GM23338 (cell line): Measurements from ENCODE around the gene NR1H3. TPM values are rescaled to one million over a fixed set of nuclear protein-coding genes. Genes with fewer than 3 reads are reported as not detected.

Experiments
- ATAC-seq: fragments of 200-7000 bp; cut with Tn5 transposase; 3 replicates; pipeline ENCODE4 v1.9.1; 2020
- DNase-seq: peaks from one replicate; pipeline ENCODE4 v3.0.0-alpha.2; 2015; ENCODE audit warnings: low spot score
- H2AFZ ChIP-seq: fragments of 200-600 bp; sonication (generic); 2 replicates; pipeline ENCODE4 v1.8.0; 2016; ENCODE audit warnings: antibody characterized with exemption, mild to moderate bottlenecking, moderate library complexity
- H3F3A ChIP-seq: fragments of 200-600 bp; sonication (generic); replicated peaks from 2 replicates; pipeline ENCODE4 v1.8.0; 2017; ENCODE audit warnings: antibody characterized with exemption, mixed run types, low read depth
- H3K27ac ChIP-seq: fragments of 200-600 bp; sonication (generic); 2 replicates; pipeline ENCODE4 v1.6.1; 2016; ENCODE audit warnings: low read depth
- H3K27me3 ChIP-seq: fragments of 200-600 bp; sonication (generic); 2 replicates; pipeline ENCODE4 v1.8.0; 2016; ENCODE audit warnings: mild to moderate bottlenecking, mixed run types, moderate library complexity; ENCODE audit not compliant: insufficient read depth
- H3K36me3 ChIP-seq: fragments of 200-600 bp; sonication (generic); 2 replicates; pipeline ENCODE4 v1.8.0; 2016; ENCODE audit warnings: mild to moderate bottlenecking; ENCODE audit not compliant: insufficient read depth
- H3K4me1 ChIP-seq: fragments of 200-600 bp; sonication (generic); 2 replicates; pipeline ENCODE4 v1.8.0; 2016; ENCODE audit warnings: mild to moderate bottlenecking, moderate library complexity; ENCODE audit not compliant: insufficient read depth
- H3K4me2 ChIP-seq: fragments of 200-600 bp; sonication (generic); 2 replicates; pipeline ENCODE4 v1.7.1; 2017; ENCODE audit warnings: mixed run types
- H3K4me3 ChIP-seq: fragments of 200-600 bp; sonication (generic); 2 replicates; pipeline ENCODE4 v1.6.1; 2016; ENCODE audit warnings: mixed run types
- H3K79me2 ChIP-seq: fragments of 200-600 bp; sonication (generic); replicated peaks from 2 replicates; pipeline ENCODE4 v1.8.0; 2017; ENCODE audit warnings: mild to moderate bottlenecking; ENCODE audit not compliant: insufficient read depth
- H3K9me2 ChIP-seq: fragments of 200-600 bp; sonication (generic); 2 replicates; pipeline ENCODE4 v1.8.0; 2017; ENCODE audit not compliant: insufficient read depth
- H4K20me1 ChIP-seq: fragments of 200-600 bp; sonication (generic); replicated peaks from 2 replicates; pipeline ENCODE4 v1.8.0; 2017; ENCODE audit warnings: mild to moderate bottlenecking; ENCODE audit not compliant: insufficient read depth
- H3K27ac Mint-ChIP-seq: 2 replicates; pipeline ENCODE4 v1.8.0; 2020; ENCODE audit warnings: inconsistent platforms, mild to moderate bottlenecking, moderate library complexity, mixed read lengths
- H3K27me3 Mint-ChIP-seq: 3 replicates; pipeline ENCODE4 v1.8.0; 2022; ENCODE audit warnings: low read depth, mild to moderate bottlenecking, moderate library complexity, mixed read lengths, inconsistent platforms; ENCODE audit not compliant: insufficient read depth, poor library complexity
- H3K36me3 Mint-ChIP-seq: 3 replicates; pipeline ENCODE4 v1.8.0; 2021; ENCODE audit warnings: low read depth, mild to moderate bottlenecking, inconsistent platforms, moderate library complexity, mixed read lengths
- H3K4me1 Mint-ChIP-seq: 3 replicates; pipeline ENCODE4 v1.8.0; 2020; ENCODE audit warnings: mild to moderate bottlenecking, inconsistent platforms, mixed read lengths
- H3K4me3 Mint-ChIP-seq: 3 replicates; pipeline ENCODE4 v1.8.0; 2021; ENCODE audit warnings: moderate library complexity, mild to moderate bottlenecking, inconsistent platforms, mixed read lengths
- H3K9me3 Mint-ChIP-seq: 3 replicates; pipeline ENCODE4 v1.8.0; 2020; ENCODE audit warnings: moderate library complexity, mild to moderate bottlenecking, inconsistent platforms, mixed read lengths
- ZNF462 ChIP-seq: fragments of 250-450 bp; sonication (Bioruptor Pico); IDR thresholded peaks from 2 replicates; pipeline ENCODE4 v1.5.0; 2020; ENCODE audit warnings: mild to moderate bottlenecking, moderate library complexity
- polyA plus RNA-seq: library from polyadenylated mRNA; unstranded; fragments of >200 nt; fragmentation: Nextera tagmentation; extraction: Ambion mirVana; gene quantifications from 2 replicates; pipeline ENCODE4 v1.2.1, GENCODE V29; 2016
- total RNA-seq: library from RNA; depleted of rRNA; stranded (reverse); fragments of >200 nt; shearing (Covaris generic); gene quantifications from 2 replicates; pipeline ENCODE4 v1.2.3, GENCODE V29; 2014
- TF ChIP-seq, protein P1 (sequence below): IDR thresholded peaks from one replicate; pipeline ENCODE4 v1.6.1; 2018; ENCODE audit warnings: antibody characterized with exemption; ENCODE audit not compliant: unreplicated experiment

NR1H3 gene
- total and polyA plus RNA-seq, 2 experiments from 2014 or later = 16.5 to 23.7 TPM

DNA sequence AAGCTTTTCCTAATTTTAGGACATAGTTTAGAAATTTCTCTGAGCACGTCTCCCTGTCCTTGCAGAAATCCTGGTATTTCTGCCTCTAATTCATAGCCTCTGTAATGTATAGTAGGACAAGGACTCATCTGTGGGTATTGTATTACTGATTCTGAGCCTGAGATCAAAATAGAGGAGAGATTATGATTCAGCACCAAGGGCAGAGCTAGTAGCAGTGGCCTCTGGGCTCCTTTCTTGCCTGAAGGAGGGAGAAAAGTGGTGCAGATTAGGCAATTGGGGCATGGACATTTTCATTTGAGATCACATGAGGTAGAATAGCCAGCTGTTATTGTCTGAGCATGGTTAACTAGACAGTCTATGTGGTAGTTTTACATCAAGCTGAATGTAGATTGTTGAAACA, 14.9 kb downstream of the NR1H3 start:
- no peaks in the 10 kb centered on the region for H3K9me2 ChIP-seq
- no peak overlapping the region for H3K4me3 ChIP-seq
- no peak overlapping the region; the same call in 2 of the 3 replicates for H3K4me3 Mint-ChIP-seq
- H3K27me3 ChIP-seq = no peaks in the 10 kb centered on the region
- no peak overlapping the region for H3K27ac ChIP-seq
- DNase-seq (peak; percentile 17), ATAC-seq (no peak)
- H3K4me1 ChIP-seq = peaks cover 29% of the 10 kb centered on the region
- H3K4me1 Mint-ChIP-seq = peaks cover 35% of the 10 kb centered on the region
- peaks cover 9% of the 10 kb centered on the region for H3K27me3 Mint-ChIP-seq
- peaks cover 28% of the 10 kb centered on the region for H3K36me3 Mint-ChIP-seq
- no peak overlapping the region for H2AFZ ChIP-seq
- TF ChIP-seq ZNF462 (CRISPR knock-in tag) = no peak
- TF ChIP-seq, protein P1, sequence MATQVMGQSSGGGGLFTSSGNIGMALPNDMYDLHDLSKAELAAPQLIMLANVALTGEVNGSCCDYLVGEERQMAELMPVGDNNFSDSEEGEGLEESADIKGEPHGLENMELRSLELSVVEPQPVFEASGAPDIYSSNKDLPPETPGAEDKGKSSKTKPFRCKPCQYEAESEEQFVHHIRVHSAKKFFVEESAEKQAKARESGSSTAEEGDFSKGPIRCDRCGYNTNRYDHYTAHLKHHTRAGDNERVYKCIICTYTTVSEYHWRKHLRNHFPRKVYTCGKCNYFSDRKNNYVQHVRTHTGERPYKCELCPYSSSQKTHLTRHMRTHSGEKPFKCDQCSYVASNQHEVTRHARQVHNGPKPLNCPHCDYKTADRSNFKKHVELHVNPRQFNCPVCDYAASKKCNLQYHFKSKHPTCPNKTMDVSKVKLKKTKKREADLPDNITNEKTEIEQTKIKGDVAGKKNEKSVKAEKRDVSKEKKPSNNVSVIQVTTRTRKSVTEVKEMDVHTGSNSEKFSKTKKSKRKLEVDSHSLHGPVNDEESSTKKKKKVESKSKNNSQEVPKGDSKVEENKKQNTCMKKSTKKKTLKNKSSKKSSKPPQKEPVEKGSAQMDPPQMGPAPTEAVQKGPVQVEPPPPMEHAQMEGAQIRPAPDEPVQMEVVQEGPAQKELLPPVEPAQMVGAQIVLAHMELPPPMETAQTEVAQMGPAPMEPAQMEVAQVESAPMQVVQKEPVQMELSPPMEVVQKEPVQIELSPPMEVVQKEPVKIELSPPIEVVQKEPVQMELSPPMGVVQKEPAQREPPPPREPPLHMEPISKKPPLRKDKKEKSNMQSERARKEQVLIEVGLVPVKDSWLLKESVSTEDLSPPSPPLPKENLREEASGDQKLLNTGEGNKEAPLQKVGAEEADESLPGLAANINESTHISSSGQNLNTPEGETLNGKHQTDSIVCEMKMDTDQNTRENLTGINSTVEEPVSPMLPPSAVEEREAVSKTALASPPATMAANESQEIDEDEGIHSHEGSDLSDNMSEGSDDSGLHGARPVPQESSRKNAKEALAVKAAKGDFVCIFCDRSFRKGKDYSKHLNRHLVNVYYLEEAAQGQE = peak; percentile 67
- H3K79me2 ChIP-seq = peaks cover 41% of the 10 kb centered on the region
- H3K27ac Mint-ChIP-seq = no peak overlapping the region
- no peak overlapping the region for H3K4me2 ChIP-seq
- peaks cover 34% of the 10 kb centered on the region for H4K20me1 ChIP-seq
- H3K36me3 ChIP-seq = peaks cover 13% of the 10 kb centered on the region
- H3F3A ChIP-seq = peaks cover 17% of the 10 kb centered on the region
- no peaks in the 10 kb centered on the region for H3K9me3 Mint-ChIP-seq
